WTC11 (cell line): ENCODE results near the gene TRA2A. TPM values are rescaled to one million over a fixed set of nuclear protein-coding genes. Genes with fewer than 3 reads are reported as not detected.

ENCODE experiments used
- ATAC-seq: fragments of 200-7000 bp; cut with Tn5 transposase; 2 replicates; pipeline ENCODE4 v1.10.0; 2021; ENCODE audit warnings: mild to moderate bottlenecking, moderate library complexity
- CTCF ChIA-PET: fragments of 300-600 bp; sonication (Branson Sonifier 250); formaldehyde crosslinking; loops from one replicate; lab custom pipeline; 2021; ENCODE audit warnings: antibody characterized with exemption; lab: Charles Lee
- POLR2A ChIA-PET: fragments of 350-600 bp; sonication (Branson Sonifier 250); formaldehyde crosslinking; loops from one replicate; lab custom pipeline; 2021; ENCODE audit warnings: antibody characterized with exemption; lab: Charles Lee
- DNase-seq: peaks from one replicate; pipeline ENCODE4 v3.0.0; 2021; ENCODE audit warnings: low spot score
- H3K27ac Mint-ChIP-seq: 2 replicates; pipeline ENCODE4 v1.8.0; 2021; ENCODE audit warnings: mixed read lengths
- H3K27me3 Mint-ChIP-seq: 2 replicates; pipeline ENCODE4 v1.8.0; 2021; ENCODE audit warnings: low read depth, mild to moderate bottlenecking, moderate library complexity, mixed read lengths
- H3K36me3 Mint-ChIP-seq: 2 replicates; pipeline ENCODE4 v1.8.0; 2021; ENCODE audit warnings: mixed read lengths
- H3K4me1 Mint-ChIP-seq: 2 replicates; pipeline ENCODE4 v1.8.0; 2022; ENCODE audit warnings: mixed read lengths
- H3K4me3 Mint-ChIP-seq: 2 replicates; pipeline ENCODE4 v1.8.0; 2021; ENCODE audit warnings: mild to moderate bottlenecking, moderate library complexity, mixed read lengths
- H3K9me3 Mint-ChIP-seq: 2 replicates; pipeline ENCODE4 v1.8.0; 2021; ENCODE audit warnings: mixed read lengths
- FOXK1 ChIP-seq: sonication (generic); formaldehyde crosslinking; IDR thresholded peaks from 2 replicates; pipeline ENCODE4 v1.8.0; 2022; ENCODE audit warnings: mild to moderate bottlenecking, moderate library complexity, missing genetic modification reagents
- GABPB1 ChIP-seq: sonication (generic); formaldehyde crosslinking; IDR thresholded peaks from 2 replicates; pipeline ENCODE4 v1.8.1; 2023; ENCODE audit warnings: mild to moderate bottlenecking, missing genetic modification reagents
- GTF2I ChIP-seq: fragments of 250-450 bp; sonication (Bioruptor Pico); conservative IDR thresholded peaks from 2 replicates; pipeline ENCODE4 v1.4.0; 2021; ENCODE audit warnings: mild to moderate bottlenecking
- IRF2 ChIP-seq: sonication (generic); formaldehyde crosslinking; IDR thresholded peaks from 2 replicates; pipeline ENCODE4 v1.8.0; 2022; ENCODE audit warnings: low read depth, missing genetic modification reagents, borderline replicate concordance
- NFE2L1 ChIP-seq: sonication (generic); formaldehyde crosslinking; IDR thresholded peaks from 2 replicates; pipeline ENCODE4 v1.8.1; 2023; ENCODE audit warnings: missing genetic modification reagents
- NR1H2 ChIP-seq: sonication (generic); formaldehyde crosslinking; IDR thresholded peaks from 2 replicates; pipeline ENCODE4 v1.9.0; 2021; ENCODE audit warnings: mild to moderate bottlenecking, moderate library complexity, missing genetic modification reagents
- RORB ChIP-seq: fragments of 250-450 bp; sonication (Bioruptor Pico); IDR thresholded peaks from 2 replicates; pipeline ENCODE4 v1.9.0; 2021; ENCODE audit warnings: mild to moderate bottlenecking
- SOX15 ChIP-seq: fragments of 250-450 bp; sonication (Bioruptor Pico); IDR thresholded peaks from 2 replicates; pipeline ENCODE4 v1.9.0; 2021; ENCODE audit warnings: mild to moderate bottlenecking
- SP1 ChIP-seq: sonication (generic); formaldehyde crosslinking; conservative IDR thresholded peaks from 2 replicates; pipeline ENCODE4 v1.8.1; 2022; ENCODE audit warnings: missing genetic modification reagents
- TCF7 ChIP-seq: sonication (generic); formaldehyde crosslinking; IDR thresholded peaks from 2 replicates; pipeline ENCODE4 v1.8.0; 2022; ENCODE audit warnings: mild to moderate bottlenecking, low read depth, missing genetic modification reagents, moderate library complexity
- TEAD1 ChIP-seq: sonication (generic); formaldehyde crosslinking; IDR thresholded peaks from 2 replicates; pipeline ENCODE4 v1.8.0; 2022; ENCODE audit warnings: mild to moderate bottlenecking, missing genetic modification reagents
- TEAD4 ChIP-seq: sonication (generic); formaldehyde crosslinking; IDR thresholded peaks from 2 replicates; pipeline ENCODE4 v1.8.0; 2022; ENCODE audit warnings: mild to moderate bottlenecking, missing genetic modification reagents
- TP53 ChIP-seq: sonication (generic); formaldehyde crosslinking; IDR thresholded peaks from 2 replicates; pipeline ENCODE4 v1.8.1; 2023; ENCODE audit warnings: mild to moderate bottlenecking, missing genetic modification reagents
- ZNF138 ChIP-seq: sonication (generic); formaldehyde crosslinking; conservative IDR thresholded peaks from 2 replicates; pipeline ENCODE4 v1.8.1; 2022; ENCODE audit warnings: mild to moderate bottlenecking, moderate library complexity, missing genetic modification reagents
- ZNF263 ChIP-seq: sonication (generic); formaldehyde crosslinking; IDR thresholded peaks from 2 replicates; pipeline ENCODE4 v1.8.1; 2022; ENCODE audit warnings: low read depth, mild to moderate bottlenecking, moderate library complexity, missing genetic modification reagents
- ZNF423 ChIP-seq: fragments of 250-450 bp; sonication (Bioruptor Pico); IDR thresholded peaks from 2 replicates; pipeline ENCODE4 v2.1.2; 2022; ENCODE audit warnings: mild to moderate bottlenecking, moderate library complexity
- total RNA-seq: library from RNA; stranded (reverse); gene quantifications from 3 replicates; pipeline ENCODE4 v1.2.3, GENCODE V29; 2021
- TF ChIP-seq, protein P1 (sequence below): sonication (generic); formaldehyde crosslinking; IDR thresholded peaks from 2 replicates; pipeline ENCODE4 v1.8.0; 2023; ENCODE audit warnings: missing genetic modification reagents
- TF ChIP-seq, protein P2 (sequence below): sonication (generic); formaldehyde crosslinking; IDR thresholded peaks from 2 replicates; pipeline ENCODE4 v1.8.1; 2023; ENCODE audit warnings: mild to moderate bottlenecking, missing genetic modification reagents
- TF ChIP-seq, protein P3 (sequence below): sonication (generic); formaldehyde crosslinking; IDR thresholded peaks from 2 replicates; pipeline ENCODE4 v1.8.0; 2023; ENCODE audit warnings: mild to moderate bottlenecking, missing genetic modification reagents

The TRA2A gene
- total RNA-seq, 1 experiment from 2014 or later: 110 TPM

DNA sequence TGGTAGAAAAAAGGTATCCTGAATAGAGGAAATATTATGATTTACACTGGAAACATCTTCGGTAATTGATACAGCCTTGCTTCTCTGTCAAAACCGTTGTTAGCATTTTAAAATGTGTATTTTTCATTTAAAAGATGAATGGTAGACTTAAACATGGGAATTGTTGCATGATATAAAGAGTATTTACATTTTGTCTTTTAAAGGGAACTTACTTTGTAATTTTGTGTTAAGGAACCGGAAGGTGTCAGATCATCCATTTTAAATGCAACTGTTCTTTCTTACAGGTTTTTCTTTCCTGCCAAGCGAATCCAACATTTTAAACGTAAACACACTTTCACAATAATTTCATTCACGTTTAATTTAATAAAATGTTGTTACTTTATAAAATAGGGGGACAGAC, 59.7 kb downstream of the TRA2A start:
- ChIA-PET POLR2A (interaction anchor here (1.2 to 1.9 kb wide), 2 partner anchors 16 to 60 kb away, joined by 3 to 6 read pairs; partner anchors contain the start of gene TRA2A), CTCF (no interaction called here)
- TF ChIP-seq GTF2I (CRISPR knock-in tag) (no peak), ZNF138 (no peak), TEAD1 (CRISPR knock-in tag) (no peak)
- TF ChIP-seq, protein P1, sequence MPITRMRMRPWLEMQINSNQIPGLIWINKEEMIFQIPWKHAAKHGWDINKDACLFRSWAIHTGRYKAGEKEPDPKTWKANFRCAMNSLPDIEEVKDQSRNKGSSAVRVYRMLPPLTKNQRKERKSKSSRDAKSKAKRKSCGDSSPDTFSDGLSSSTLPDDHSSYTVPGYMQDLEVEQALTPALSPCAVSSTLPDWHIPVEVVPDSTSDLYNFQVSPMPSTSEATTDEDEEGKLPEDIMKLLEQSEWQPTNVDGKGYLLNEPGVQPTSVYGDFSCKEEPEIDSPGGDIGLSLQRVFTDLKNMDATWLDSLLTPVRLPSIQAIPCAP (CRISPR knock-in tag): no peak
- Mint-ChIP-seq H3K4me3 (peak overlapping the region; percentile 98), H3K36me3 (peaks cover 9% of the 10 kb centered on the region), H3K9me3 (no peaks in the 10 kb centered on the region), H3K27ac (peak overlapping the region; percentile 97), H3K4me1 (peaks cover 22% of the 10 kb centered on the region), H3K27me3 (no peaks in the 10 kb centered on the region)
- DNase-seq: no peak
- no peak for ATAC-seq

DNA sequence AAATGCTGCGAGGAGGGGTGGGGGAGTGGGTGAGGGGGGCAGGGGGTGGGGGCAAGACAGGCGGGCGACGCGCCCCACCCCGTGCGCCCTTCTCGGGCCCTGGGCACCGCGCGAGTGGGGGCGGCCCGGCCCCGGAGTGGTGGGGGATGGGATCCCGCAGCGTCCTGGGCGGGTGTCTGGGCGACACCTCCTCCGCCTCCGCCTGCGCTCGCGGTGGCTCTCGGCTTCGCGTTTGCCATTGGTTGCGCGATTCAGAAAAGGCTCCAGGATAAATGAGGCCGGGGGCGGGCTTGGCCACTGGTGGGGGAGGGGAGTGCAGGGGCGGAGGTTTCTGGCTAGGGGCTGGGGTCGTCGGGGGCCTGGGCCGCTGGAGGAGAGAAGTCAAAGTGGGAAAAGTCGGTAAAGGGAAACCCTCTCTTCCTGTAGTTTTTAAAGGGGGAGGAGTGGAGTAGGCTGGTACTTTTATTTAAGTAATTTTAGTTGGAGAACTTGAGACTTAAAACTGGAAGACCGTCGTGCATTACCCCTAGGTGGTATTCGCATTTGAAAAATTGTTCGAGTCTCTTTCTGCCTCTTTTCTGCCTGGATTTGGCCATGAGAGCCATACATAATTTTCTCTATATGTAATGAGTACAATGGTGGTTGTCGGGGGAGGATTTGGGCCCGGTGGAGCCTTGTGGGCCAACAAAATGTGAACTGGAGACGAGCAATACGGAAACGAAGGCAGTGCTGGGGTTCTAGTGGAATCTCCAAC, 60.5 kb downstream of the TRA2A start:
- no peak for TF ChIP-seq SOX15 (CRISPR knock-in tag)
- no peak for TF ChIP-seq TP53 (CRISPR knock-in tag)
- no peak for TF ChIP-seq IRF2 (CRISPR knock-in tag)
- no peak for TF ChIP-seq NR1H2 (CRISPR knock-in tag)
- TF ChIP-seq, protein P2, sequence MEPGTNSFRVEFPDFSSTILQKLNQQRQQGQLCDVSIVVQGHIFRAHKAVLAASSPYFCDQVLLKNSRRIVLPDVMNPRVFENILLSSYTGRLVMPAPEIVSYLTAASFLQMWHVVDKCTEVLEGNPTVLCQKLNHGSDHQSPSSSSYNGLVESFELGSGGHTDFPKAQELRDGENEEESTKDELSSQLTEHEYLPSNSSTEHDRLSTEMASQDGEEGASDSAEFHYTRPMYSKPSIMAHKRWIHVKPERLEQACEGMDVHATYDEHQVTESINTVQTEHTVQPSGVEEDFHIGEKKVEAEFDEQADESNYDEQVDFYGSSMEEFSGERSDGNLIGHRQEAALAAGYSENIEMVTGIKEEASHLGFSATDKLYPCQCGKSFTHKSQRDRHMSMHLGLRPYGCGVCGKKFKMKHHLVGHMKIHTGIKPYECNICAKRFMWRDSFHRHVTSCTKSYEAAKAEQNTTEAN (CRISPR knock-in tag): peak; percentile 18; the same call in 1 of the 2 replicates
- no peak; the same call in 1 of the 2 replicates for TF ChIP-seq NFE2L1 (CRISPR knock-in tag)
- no peak for TF ChIP-seq ZNF263
- TF ChIP-seq FOXK1 (CRISPR knock-in tag): 0 out of 2 replicates have a peak, but pooled peaks have one; percentile 27
- TF ChIP-seq ZNF423 (CRISPR knock-in tag): peak; percentile 34; the same call in 1 of the 2 replicates
- no peak for TF ChIP-seq RORB (CRISPR knock-in tag)
- no peak for TF ChIP-seq TCF7 (CRISPR knock-in tag)
- no peak for TF ChIP-seq TEAD4 (CRISPR knock-in tag)
- TF ChIP-seq, protein P3, sequence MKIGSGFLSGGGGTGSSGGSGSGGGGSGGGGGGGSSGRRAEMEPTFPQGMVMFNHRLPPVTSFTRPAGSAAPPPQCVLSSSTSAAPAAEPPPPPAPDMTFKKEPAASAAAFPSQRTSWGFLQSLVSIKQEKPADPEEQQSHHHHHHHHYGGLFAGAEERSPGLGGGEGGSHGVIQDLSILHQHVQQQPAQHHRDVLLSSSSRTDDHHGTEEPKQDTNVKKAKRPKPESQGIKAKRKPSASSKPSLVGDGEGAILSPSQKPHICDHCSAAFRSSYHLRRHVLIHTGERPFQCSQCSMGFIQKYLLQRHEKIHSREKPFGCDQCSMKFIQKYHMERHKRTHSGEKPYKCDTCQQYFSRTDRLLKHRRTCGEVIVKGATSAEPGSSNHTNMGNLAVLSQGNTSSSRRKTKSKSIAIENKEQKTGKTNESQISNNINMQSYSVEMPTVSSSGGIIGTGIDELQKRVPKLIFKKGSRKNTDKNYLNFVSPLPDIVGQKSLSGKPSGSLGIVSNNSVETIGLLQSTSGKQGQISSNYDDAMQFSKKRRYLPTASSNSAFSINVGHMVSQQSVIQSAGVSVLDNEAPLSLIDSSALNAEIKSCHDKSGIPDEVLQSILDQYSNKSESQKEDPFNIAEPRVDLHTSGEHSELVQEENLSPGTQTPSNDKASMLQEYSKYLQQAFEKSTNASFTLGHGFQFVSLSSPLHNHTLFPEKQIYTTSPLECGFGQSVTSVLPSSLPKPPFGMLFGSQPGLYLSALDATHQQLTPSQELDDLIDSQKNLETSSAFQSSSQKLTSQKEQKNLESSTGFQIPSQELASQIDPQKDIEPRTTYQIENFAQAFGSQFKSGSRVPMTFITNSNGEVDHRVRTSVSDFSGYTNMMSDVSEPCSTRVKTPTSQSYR (CRISPR knock-in tag): peak; percentile 71; the same call in 1 of the 2 replicates
- TF ChIP-seq GABPB1: 0 out of 2 replicates have a peak, but pooled peaks have one; percentile 36
- peak; percentile 71 for TF ChIP-seq SP1 (CRISPR knock-in tag)
- TF ChIP-seq GTF2I (CRISPR knock-in tag): no peak
- H3K27me3 Mint-ChIP-seq: no peaks in the 10 kb centered on the region
- peak overlapping the region; percentile 100 for H3K27ac Mint-ChIP-seq
- peaks cover 11% of the 10 kb centered on the region for H3K36me3 Mint-ChIP-seq
- peaks cover 17% of the 10 kb centered on the region for H3K4me1 Mint-ChIP-seq
- peak overlapping the region; percentile 98 for H3K4me3 Mint-ChIP-seq
- DNase-seq (peak; percentile 92), ATAC-seq (peak; percentile 40)
- ChIA-PET POLR2A (no interaction called here), CTCF (no interaction called here)
- H3K9me3 Mint-ChIP-seq: no peaks in the 10 kb centered on the region
